ENCODE results near the gene MTHFS.

DNA sequence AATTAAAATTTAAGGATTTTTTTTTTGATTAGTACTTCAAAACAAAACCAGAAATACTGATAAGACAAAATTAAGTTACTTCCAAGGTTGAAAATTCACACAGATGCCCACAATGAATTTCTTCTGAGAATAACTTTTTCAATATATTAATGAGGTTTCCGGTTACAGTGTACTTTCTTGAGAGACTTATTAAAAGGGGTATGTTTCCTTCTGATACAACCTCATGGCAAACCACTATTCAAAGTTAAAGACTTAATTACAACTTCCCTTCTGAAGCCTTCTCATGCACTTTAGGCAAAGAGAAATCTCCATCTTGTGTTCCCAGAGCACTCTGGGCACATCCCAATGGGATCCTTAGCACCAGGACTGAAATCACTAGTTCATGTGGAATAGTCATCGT, 36.2 kb downstream of the MTHFS start:
- TF ChIP-seq, protein P1, sequence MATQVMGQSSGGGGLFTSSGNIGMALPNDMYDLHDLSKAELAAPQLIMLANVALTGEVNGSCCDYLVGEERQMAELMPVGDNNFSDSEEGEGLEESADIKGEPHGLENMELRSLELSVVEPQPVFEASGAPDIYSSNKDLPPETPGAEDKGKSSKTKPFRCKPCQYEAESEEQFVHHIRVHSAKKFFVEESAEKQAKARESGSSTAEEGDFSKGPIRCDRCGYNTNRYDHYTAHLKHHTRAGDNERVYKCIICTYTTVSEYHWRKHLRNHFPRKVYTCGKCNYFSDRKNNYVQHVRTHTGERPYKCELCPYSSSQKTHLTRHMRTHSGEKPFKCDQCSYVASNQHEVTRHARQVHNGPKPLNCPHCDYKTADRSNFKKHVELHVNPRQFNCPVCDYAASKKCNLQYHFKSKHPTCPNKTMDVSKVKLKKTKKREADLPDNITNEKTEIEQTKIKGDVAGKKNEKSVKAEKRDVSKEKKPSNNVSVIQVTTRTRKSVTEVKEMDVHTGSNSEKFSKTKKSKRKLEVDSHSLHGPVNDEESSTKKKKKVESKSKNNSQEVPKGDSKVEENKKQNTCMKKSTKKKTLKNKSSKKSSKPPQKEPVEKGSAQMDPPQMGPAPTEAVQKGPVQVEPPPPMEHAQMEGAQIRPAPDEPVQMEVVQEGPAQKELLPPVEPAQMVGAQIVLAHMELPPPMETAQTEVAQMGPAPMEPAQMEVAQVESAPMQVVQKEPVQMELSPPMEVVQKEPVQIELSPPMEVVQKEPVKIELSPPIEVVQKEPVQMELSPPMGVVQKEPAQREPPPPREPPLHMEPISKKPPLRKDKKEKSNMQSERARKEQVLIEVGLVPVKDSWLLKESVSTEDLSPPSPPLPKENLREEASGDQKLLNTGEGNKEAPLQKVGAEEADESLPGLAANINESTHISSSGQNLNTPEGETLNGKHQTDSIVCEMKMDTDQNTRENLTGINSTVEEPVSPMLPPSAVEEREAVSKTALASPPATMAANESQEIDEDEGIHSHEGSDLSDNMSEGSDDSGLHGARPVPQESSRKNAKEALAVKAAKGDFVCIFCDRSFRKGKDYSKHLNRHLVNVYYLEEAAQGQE (IDR thresholded peaks at IDR 0.05; ENCODE audit: insufficient read depth in 1 of 2, low read depth in 2 of 2, low read length in 2 of 2), result no peak
- TF ChIP-seq SIN3A (IDR thresholded peaks at IDR 0.05; ENCODE audit: borderline replicate concordance, insufficient read depth, low read length) (no peak), POLR2AphosphoS5 (IDR thresholded peaks at IDR 0.05; ENCODE audit: low read depth, low read length) (no peak), FOXP2 (optimal IDR thresholded peaks at IDR 0.05; ENCODE audit: borderline replicate concordance, extremely low read depth, extremely low read length, insufficient read depth) (no peak)
